AG04450 (cell line): ENCODE measurements around the gene CAMKV. TPM values are rescaled to one million over a fixed set of nuclear protein-coding genes. Genes with fewer than 3 reads are reported as not detected.
"Not testable (repeated sequence)": the region's sequence is repeated elsewhere in the genome, so short reads cannot be mapped to it uniquely, and the experiment has no call there.

ENCODE experiments used
- CTCF ChIA-PET: fragments of 300-600, 350-600 bp; formaldehyde crosslinking; extraction: SDS; loops from one replicate; lab custom pipeline; 2022; ENCODE audit warnings: antibody characterized with exemption, inconsistent platforms; lab: Charles Lee
- POLR2A ChIA-PET: fragments of 350-600 bp; formaldehyde crosslinking; extraction: SDS; loops from one replicate; lab custom pipeline; 2021; ENCODE audit warnings: antibody characterized with exemption, inconsistent platforms; lab: Yijun Ruan, JAX
- DNase-seq: peaks from one replicate; pipeline ENCODE4 v3.0.0-alpha.2; 2011; ENCODE audit warnings: low read depth, low spot score
- H3K27ac ChIP-seq: one replicate; pipeline ENCODE4 v1.5.1; 2012; ENCODE audit warnings: low read depth, low read length, control low read depth
- H3K27me3 ChIP-seq: one replicate; pipeline ENCODE4 v1.6.0; 2012; ENCODE audit warnings: low read length; ENCODE audit not compliant: control insufficient read depth, insufficient read depth
- H3K4me3 ChIP-seq: 2 replicates; pipeline ENCODE4 v1.5.1; 2011; ENCODE audit warnings: mild to moderate bottlenecking, low read depth, low read length, control low read depth
- H3K9me3 ChIP-seq: 2 replicates; pipeline ENCODE4 v1.5.1; 2012; ENCODE audit warnings: low read length; ENCODE audit not compliant: control insufficient read depth, insufficient read depth
- CTCF ChIP-seq: IDR thresholded peaks from 2 replicates; pipeline ENCODE4 v1.5.1; 2011; ENCODE audit warnings: low read depth, low read length, control low read depth, inconsistent platforms
- polyA plus RNA-seq: library from polyadenylated mRNA; depleted of rRNA; stranded (reverse); fragments of >200 nt; gene quantifications from 2 replicates; pipeline ENCODE4 v1.2.3, GENCODE V29; 2011

CAMKV gene
- polyA plus RNA-seq, 1 experiment = not detected

GRCh38 chr3:49839193-49839809 lies 30.4 kb downstream of the CAMKV start:
- no peaks in the 10 kb centered on the region for H3K27me3 ChIP-seq
- H3K27ac ChIP-seq = no peak overlapping the region
- POLR2A ChIA-PET = interaction anchor here (1.1 kb wide), 1 partner anchor 36 kb away, joined by 6 read pairs; the partner anchor contains the start of gene INKA1
- peak; percentile 90 for TF ChIP-seq CTCF
- CTCF ChIA-PET = interaction anchor here (0.6 to 9.0 kb wide), 43 partner anchors 8 to 628 kb away, joined by 3 to 182 read pairs (median 4); partner anchors contain the start of genes CDHR4, INKA1, MST1R and UBA7
- H3K4me3 ChIP-seq = no peak overlapping the region
- H3K9me3 ChIP-seq = no peaks in the 10 kb centered on the region
- DNase-seq = peak; percentile 50

- Histone ChIP-seq H3K27ac (no peak overlapping the region), H3K4me3 (no peak overlapping the region), H3K9me3 (no peaks in the 10 kb centered on the region), H3K27me3 (no peaks in the 10 kb centered on the region)
- CTCF ChIA-PET = interaction anchor here (5.9 kb wide), 1 partner anchor 7 kb away, joined by 43 read pairs; no protein-coding TSS in a partner anchor
- no peak for DNase-seq
- TF ChIP-seq CTCF = no peak
- POLR2A ChIA-PET = no interaction called here
These were observed 38.4 kb downstream of the CAMKV start for GRCh38 chr3:49831341-49831740.

- no peak for TF ChIP-seq CTCF
- Histone ChIP-seq H3K9me3 (no peaks in the 10 kb centered on the region), H3K4me3 (no peak overlapping the region), H3K27me3 (no peaks in the 10 kb centered on the region), H3K27ac (no peak overlapping the region)
- ChIA-PET POLR2A (interaction anchor here (0.7 to 1.2 kb wide), 2 partner anchors 12 to 23 kb away, joined by 3 to 4 read pairs; partner anchors contain the start of gene INKA1), CTCF (interaction anchor here (0.8 to 5.9 kb wide), 2 partner anchors 12 to 24 kb away, joined by 3 to 43 read pairs; no protein-coding TSS in a partner anchor)
- DNase-seq = no peak
These were observed 43.7 kb downstream of the CAMKV start for GRCh38 chr3:49826016-49826415.

GRCh38 chr3:49823131-49823530 lies 46.6 kb downstream of the CAMKV start:
- POLR2A ChIA-PET, H3K27ac ChIP-seq, H3K9me3 ChIP-seq, DNase-seq, H3K4me3 ChIP-seq, H3K27me3 ChIP-seq: not testable (repeated sequence)
- CTCF ChIA-PET = interaction anchor here (0.9 kb wide), 1 partner anchor 16 kb away, joined by 3 read pairs; no protein-coding TSS in a partner anchor

- ChIA-PET CTCF (interaction anchor here (2.0 to 2.1 kb wide), 2 partner anchors 11 to 25 kb away, joined by 10 to 16 read pairs; partner anchors contain the start of gene INKA1), POLR2A (interaction anchor here (0.6 to 2.1 kb wide), 3 partner anchors 11 to 343 kb away, joined by 3 to 16 read pairs (median 3); partner anchors contain the start of genes INKA1 and RBM6)
- no peak for TF ChIP-seq CTCF
- Histone ChIP-seq H3K27ac (peak within 1 kb of the TSS; percentile 1), H3K9me3 (no peaks in the 10 kb centered on the region), H3K4me3 (peak within 1 kb of the TSS; percentile 72), H3K27me3 (no peaks in the 10 kb centered on the region)
- no peak for DNase-seq
These were observed 56.1 kb downstream of the CAMKV start, which contains the start of gene UBA7 for GRCh38 chr3:49813497-49814174. Gene UBA7 (minus strand): TSS chr3:49813953. CDS start chr3:49813787, 166 bp downstream.
